Frontal cortex (tissue), 4 donors: ENCODE results near the gene FXR1. TPM values are rescaled to one million over a fixed set of nuclear protein-coding genes. Genes with fewer than 3 reads are reported as not detected.
"Not testable (repeated sequence)": the region's sequence is repeated elsewhere in the genome, so short reads cannot be mapped to it uniquely, and the experiment has no call there.

ENCODE experiments used
- DNase-seq, 2 donors: peaks; one replicate each; pipeline ENCODE4 v3.0.0; 2012; ENCODE audit warnings: low spot score in 2 of 2
- FAIRE-seq: peaks from 2 replicates; lab custom pipeline; 2012; peaks lifted over from hg19 to GRCh38; lab: Jason Lieb, UNC
- total RNA-seq: library from RNA; depleted of rRNA; stranded (reverse); fragments of >200 nt; gene quantifications from one replicate; pipeline ENCODE4 v1.2.3, GENCODE V29; 2014
- donor health status: control.
- donor health status: control.
- donor health status: control.

Gene FXR1
- total RNA-seq, 1 donor from 2014 or later: 142 TPM

DNA sequence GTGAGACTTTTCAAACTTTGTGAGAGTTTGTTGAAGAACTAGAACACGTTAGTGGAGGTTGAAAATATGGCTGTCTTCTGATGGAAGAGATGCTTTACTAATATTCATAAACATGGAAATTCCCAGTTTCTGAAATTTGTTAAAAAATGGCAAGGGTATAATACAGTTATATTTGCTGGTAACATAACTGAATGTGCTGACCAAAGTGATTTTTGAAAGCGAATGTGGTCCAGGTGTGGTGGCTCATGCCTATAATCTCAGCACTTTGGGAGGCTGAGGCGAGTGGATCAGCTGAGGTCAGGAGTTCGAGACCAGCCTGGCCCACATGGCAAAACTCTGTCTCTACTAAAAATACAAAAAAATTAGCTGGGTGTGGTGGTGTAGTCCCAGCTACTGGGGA, 18.1 kb downstream of the FXR1 start:
- FAIRE-seq: no peak

DNA sequence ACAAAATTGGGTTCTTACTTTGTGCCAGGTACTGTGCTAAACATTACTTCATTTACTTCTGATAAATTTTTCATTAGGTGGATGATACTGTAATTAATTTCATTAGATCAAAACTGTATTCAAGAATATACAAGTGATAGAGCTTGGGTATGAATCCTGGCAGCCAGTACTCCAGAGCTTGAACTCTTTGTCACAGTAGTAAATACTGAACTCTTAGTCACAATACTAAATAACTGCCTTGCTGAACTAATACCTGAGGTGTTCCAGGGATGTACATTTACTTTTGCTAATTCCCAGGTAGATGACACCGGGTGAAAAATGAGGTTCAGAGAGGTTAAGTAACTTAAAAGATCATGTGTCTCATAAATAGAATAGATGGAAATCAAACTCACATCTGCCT, 20.3 kb downstream of the FXR1 start:
- DNase-seq (no peak), FAIRE-seq (no peak)

More for the DNA sequence above, 18.1 kb downstream of the FXR1 start:
- DNase-seq: no peak

GRCh38 chr3:180934638-180935037, 22.2 kb downstream of the FXR1 start:
- FAIRE-seq: no peak

DNA sequence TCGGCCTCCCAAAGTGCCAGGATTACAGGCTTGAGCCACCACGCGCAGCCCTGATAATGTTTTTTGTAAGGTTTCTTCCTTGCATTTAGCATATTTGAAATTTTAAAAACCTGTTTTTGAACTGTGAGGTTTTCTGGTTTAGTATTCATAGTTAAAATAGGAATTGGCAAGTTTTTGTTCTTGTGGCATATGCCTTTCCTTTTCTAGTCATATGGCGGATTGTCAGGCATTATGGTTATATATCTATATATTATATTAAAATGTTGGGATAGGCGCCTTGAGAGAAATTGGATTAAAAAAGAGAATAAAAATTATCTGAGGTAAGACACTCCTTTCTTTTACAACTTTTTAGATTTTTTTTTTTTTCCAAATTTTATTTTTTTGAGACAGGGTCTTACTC, 28.4 kb downstream of the FXR1 start:
- FAIRE-seq: no peak
- no peak for DNase-seq

More at GRCh38 chr3:180934638-180935037, 22.2 kb downstream of the FXR1 start:
- DNase-seq: no peak

DNA sequence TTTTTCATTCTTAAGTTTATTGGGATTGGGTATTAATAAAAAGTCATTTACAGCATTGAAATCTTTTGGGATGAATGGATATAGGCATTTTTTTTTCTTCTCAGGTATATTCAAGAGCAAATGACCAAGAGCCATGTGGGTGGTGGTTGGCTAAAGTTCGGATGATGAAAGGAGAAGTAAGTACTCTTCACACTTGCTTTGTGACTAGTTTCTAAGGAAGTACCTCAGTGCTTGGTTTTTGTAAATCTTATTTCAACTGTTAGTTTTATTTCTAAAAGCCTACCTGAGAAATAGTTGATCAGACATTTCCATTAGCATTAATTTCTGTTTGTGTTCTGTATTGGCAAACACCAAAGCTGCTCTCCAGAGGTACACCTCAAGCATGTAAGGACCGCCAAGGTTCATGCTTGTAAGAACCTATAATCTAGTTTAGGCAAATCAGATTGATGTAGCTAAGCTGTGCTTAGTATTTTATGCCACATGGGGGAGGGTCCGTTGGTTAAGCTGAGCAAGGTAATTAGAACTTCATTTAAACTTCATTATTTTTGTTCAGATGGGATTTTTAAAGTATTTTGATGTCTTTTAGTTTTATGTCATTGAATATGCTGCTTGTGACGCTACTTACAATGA, 35.4 kb downstream of the FXR1 start:
- FAIRE-seq (no peak), DNase-seq (no peak)

GRCh38 chr3:180959691-180960090, 47.2 kb downstream of the FXR1 start:
- no peak for FAIRE-seq

DNA sequence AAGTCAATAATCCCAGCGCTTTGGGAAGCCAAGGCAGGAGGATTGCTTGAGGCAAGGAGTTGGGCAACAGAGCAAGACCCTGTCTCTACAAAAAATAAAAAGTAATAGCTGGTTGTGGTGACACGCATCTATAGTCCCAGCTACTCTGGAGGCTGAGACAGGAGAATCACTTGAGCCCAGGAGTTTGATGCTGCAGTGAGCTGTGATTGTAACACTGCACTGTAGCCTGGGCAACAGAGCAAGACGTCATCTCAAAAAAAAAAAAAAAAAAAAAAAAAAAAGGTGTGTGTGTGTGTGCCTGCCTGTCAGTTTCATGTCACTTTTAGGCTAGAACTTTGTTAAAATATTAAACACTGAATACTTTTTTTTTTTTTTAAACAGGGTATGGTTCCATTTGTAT, 48.6 kb downstream of the FXR1 start:
- no peak for DNase-seq

More at GRCh38 chr3:180959691-180960090, 47.2 kb downstream of the FXR1 start:
- DNase-seq: no peak

GRCh38 chr3:180961552-180961951, 49.1 kb downstream of the FXR1 start:
- no peak for FAIRE-seq
- no peak for DNase-seq

More for the DNA sequence above, 48.6 kb downstream of the FXR1 start:
- FAIRE-seq: no peak

- DNase-seq (no peak), FAIRE-seq (no peak)
These were observed 50.1 kb downstream of the FXR1 start for GRCh38 chr3:180962530-180962929.

GRCh38 chr3:180970931-180971330, 58.5 kb downstream of the FXR1 start:
- DNase-seq (no peak), FAIRE-seq (no peak)

DNA sequence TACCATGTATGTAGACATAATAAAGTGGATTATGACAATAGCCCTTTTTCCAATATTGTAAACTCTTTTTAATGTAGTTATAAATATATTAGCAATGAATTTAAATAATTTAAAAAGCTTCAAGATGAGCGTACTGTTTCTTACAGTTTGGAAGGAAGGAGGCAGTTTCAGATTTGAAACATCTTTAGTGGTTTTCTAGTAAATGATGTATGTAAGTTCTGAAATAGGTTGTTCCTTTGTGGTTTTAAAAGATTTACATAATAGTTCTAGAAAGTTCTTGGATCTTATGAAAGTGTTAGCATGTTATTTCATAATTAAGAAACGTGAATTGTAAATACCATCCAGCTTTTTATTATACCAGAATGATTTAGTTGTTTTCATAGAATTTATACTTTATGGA, 61.1 kb downstream of the FXR1 start:
- DNase-seq: no peak
- peak; percentile 79 for FAIRE-seq

DNA sequence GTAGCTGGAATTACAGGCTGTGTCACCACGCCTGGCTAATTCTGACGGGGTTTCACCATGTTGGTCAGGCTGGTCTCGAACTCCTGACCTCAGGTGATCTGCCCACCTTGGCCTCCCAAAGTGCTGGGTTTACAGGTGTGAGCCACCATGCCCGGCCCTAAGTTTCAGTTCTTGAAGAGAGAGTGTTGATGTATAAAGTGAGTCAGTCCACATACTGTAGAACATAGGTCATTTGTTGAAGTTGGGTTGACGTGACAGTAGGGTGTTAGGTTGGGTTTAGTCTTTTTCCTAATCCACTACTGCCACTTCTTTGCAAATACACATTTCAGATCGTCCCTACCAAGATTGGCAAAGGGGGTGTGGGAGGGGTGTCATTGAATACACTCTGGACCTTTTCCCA, 61.8 kb downstream of the FXR1 start:
- FAIRE-seq (no peak), DNase-seq (no peak)

DNA sequence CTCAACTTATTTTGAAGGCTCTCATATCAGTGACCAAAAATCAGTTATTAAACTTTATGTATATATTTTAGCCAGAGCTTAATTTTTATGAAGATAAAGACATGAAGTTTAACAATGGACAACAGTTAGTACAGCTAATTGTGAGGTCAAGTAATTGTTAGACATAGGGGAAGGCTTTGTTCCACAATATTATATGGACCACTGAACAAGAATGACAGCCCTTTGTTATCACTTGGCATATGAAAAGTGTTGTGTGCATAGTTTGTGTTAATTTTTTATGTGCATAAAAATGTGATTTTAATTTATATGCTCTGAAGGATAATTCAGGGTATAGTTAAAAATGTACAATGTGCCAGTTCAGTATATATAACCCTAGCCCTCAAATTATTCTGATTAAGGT, 65.0 kb downstream of the FXR1 start:
- no peak for DNase-seq
- peak; percentile 26 for FAIRE-seq

- FAIRE-seq (no peak), DNase-seq (no peak)
These were observed 67.5 kb downstream of the FXR1 start for GRCh38 chr3:180979961-180980360.

DNA sequence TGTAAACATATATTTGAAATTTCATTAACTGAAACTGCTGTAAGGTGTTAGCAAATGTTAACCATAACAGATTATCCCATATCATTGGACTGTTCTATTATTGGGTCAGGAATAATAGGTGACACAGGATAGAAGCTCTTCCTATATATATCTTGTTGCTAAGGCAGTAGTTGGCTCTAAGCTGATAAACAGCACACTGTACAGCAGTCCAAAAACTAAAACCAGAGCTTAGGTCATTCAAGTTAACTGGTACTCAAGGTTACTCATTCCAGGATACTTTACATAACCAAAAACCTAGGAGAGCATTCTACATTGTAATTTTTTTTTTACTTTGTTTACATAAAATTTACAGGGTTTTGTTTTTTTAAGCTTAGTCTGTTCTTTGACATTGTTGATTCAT, 68.1 kb downstream of the FXR1 start:
- FAIRE-seq (no peak), DNase-seq (no peak)

DNA sequence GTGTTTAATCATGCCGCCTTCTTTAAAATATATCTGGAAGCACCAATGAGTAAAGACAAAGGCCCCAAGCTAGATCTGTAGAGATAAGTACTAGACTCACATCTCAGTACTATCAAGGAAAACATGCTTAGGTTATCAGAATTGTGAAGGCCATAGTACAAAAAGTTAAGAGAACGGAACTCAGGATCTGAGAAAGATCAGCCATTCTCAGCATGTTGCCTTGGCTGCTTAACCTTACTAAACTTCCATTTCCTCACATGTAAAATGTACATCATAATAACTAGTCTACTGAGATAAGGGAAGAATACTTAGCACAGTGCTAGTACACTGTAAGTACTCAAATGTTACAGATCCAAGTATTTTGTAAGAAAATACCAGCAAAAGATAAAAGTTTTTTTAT, 69.4 kb downstream of the FXR1 start:
- no peak for DNase-seq
- no peak for FAIRE-seq

- no peak for DNase-seq
- FAIRE-seq: no peak
These were observed 70.7 kb downstream of the FXR1 start for GRCh38 chr3:180983136-180983535.

GRCh38 chr3:180986366-180986765, 73.9 kb downstream of the FXR1 start:
- FAIRE-seq, DNase-seq: not testable (repeated sequence)

DNA sequence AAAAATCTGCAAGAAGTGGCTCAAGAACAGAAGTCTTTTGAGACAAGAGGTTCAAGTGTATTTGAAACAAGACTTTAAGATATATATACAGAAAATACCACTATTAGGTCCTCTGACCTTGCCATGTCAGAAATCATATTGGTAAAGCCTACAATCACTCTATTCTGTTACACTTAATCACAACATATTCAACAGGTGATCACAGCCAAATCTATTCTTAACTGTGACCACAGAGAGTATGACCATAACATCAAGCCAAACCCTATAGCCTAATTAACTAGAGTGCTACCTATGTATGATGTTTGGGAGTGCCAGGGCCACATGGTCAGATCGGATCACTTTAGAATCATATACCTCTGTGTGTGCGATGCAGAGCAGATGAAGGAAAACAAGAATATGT, 74.9 kb downstream of the FXR1 start:
- FAIRE-seq (no peak), DNase-seq (no peak)

GRCh38 chr3:180989291-180990163, 77.1 kb downstream of the FXR1 start, which contains the start of gene DNAJC19:
Gene DNAJC19, minus strand, starts transcription at chr3:180989736. Its CDS starts 134 bp downstream, at chr3:180989602.
- FAIRE-seq (no peak), DNase-seq (peak; percentile 56 to 79)

DNA sequence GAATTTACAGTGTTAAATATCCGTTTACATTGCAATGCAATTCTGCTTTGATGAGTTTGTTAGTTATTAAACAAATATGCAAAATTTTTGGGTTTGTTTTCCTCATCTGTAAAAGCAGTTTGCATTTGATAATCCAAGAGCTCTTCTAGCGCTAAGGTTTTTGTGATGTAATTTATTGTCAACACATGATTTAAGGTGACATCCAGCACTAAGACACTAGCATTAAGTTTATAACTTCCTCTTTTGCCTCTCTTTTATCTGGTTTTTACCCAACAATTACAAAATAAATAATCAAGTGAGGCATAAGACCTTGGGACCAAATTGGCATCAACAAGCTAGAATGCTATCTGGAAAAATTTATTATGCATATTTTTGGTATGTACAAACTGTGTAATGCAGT, 78.0 kb downstream of the FXR1 start:
- no peak for FAIRE-seq
- DNase-seq: no peak
